HCT116 (cell line): ENCODE measurements around the gene CWC27. TPM values are rescaled to one million over a fixed set of nuclear protein-coding genes. Genes with fewer than 3 reads are reported as not detected.

Experiments
- ATAC-seq: fragments of 200-7000 bp; cut with Tn5 transposase; 2 replicates; pipeline ENCODE4 v1.9.1; 2020; ENCODE audit warnings: mild to moderate bottlenecking, moderate library complexity
- BruUV-seq: library from RNA; stranded (reverse); fragments of 400-500 nt; replicated peaks from 2 replicates; lab custom pipeline; 2021; lab: Mats Ljungman, UMichigan
- CTCF ChIA-PET: fragments of 300-600 bp; sonication (Branson Sonifier 250); formaldehyde crosslinking; loops from one replicate; lab custom pipeline; 2021; ENCODE audit warnings: antibody characterized with exemption; lab: Charles Lee
- POLR2A ChIA-PET: fragments of 300-600, 350-600 bp; sonication (Branson Sonifier 250); formaldehyde crosslinking; loops from one replicate; lab custom pipeline; 2021; ENCODE audit warnings: antibody characterized with exemption; lab: Charles Lee
- RAD21 ChIA-PET, 2 experiments: fragments of 300-600 bp; sonication (Branson Sonifier 250); formaldehyde crosslinking; loops; one replicate each; lab custom pipeline; 2023; ENCODE audit warnings: low total read pairs in 2 of 2; ENCODE audit not compliant: uncharacterized antibody in 2 of 2, unreplicated experiment in 2 of 2, low non-redundant PET in 1 of 2; lab: Charles Lee
- DNase-seq: peaks from one replicate; pipeline ENCODE4 v3.0.0-alpha.2; 2010; ENCODE audit warnings: low read depth, low spot score
- H2AFZ ChIP-seq: fragments of 200-600 bp; shearing (Covaris generic), sonication (generic); 2 replicates; pipeline ENCODE4 v1.6.1; 2017; ENCODE audit warnings: low read depth, mixed run types, mixed read lengths, antibody characterized with exemption, low read length; ENCODE audit not compliant: poor library complexity, severe bottlenecking
- H3K27ac ChIP-seq: 2 replicates; pipeline ENCODE4 v1.5.1; 2012; ENCODE audit warnings: low read depth, low read length
- H3K27me3 ChIP-seq: fragments of 200-600 bp; sonication (generic); 2 replicates; pipeline ENCODE4 v1.6.1; 2016; ENCODE audit warnings: mixed run types, low read length, mixed read lengths; ENCODE audit not compliant: insufficient read depth
- H3K36me3 ChIP-seq, 2 experiments: fragments of 200-500 bp in 1 of 2; fragments of 200-600 bp in 1 of 2; sonication (Bioruptor generic) in 1 of 2; sonication (generic) in 1 of 2; 2 replicates each; pipeline versions ENCODE4 v1.5.1 to v1.6.1; 2014 to 2016; ENCODE audit warnings: low read length in 2 of 2, inconsistent platforms in 1 of 2, mixed read lengths in 1 of 2, mixed run types in 1 of 2; ENCODE audit not compliant: insufficient read depth in 2 of 2, control insufficient read depth in 1 of 2
- H3K4me1 ChIP-seq, 2 experiments: fragments of 200-600 bp in 1 of 2; sonication (generic) in 1 of 2; 2 replicates each; pipeline versions ENCODE4 v1.5.1 to v1.6.1; 2012 to 2017; ENCODE audit warnings: low read length in 2 of 2, inconsistent platforms in 1 of 2, mild to moderate bottlenecking in 1 of 2, mixed read lengths in 1 of 2, mixed run types in 1 of 2, moderate library complexity in 1 of 2; ENCODE audit not compliant: insufficient read depth in 2 of 2, control insufficient read depth in 1 of 2
- H3K4me2 ChIP-seq: fragments of 200-600 bp; sonication (generic); 2 replicates; pipeline ENCODE4 v1.6.1; 2017; ENCODE audit warnings: mixed run types, low read length, mixed read lengths
- H3K4me3 ChIP-seq, 2 experiments: fragments of 200-600 bp in 1 of 2; sonication (generic) in 1 of 2; replicated peaks in 1 of 2; 2 replicates each; pipeline ENCODE4 v1.5.1; 2011 to 2016; ENCODE audit warnings: low read length in 2 of 2, control low read depth in 1 of 2, low read depth in 1 of 2, mild to moderate bottlenecking in 1 of 2, mixed read lengths in 1 of 2, mixed run types in 1 of 2
- H3K79me2 ChIP-seq: fragments of 200-600 bp; sonication (generic); 2 replicates; pipeline ENCODE4 v1.6.1; 2017; ENCODE audit warnings: mild to moderate bottlenecking, mixed run types, low read length, moderate library complexity, mixed read lengths; ENCODE audit not compliant: insufficient read depth
- H3K9ac ChIP-seq: fragments of 200-600 bp; sonication (generic); 2 replicates; pipeline ENCODE4 v1.6.1; 2016; ENCODE audit warnings: low read length, mixed read lengths
- H3K9me2 ChIP-seq: fragments of 200-600 bp; sonication (generic), shearing (Covaris generic); 2 replicates; pipeline ENCODE4 v1.6.1; 2017; ENCODE audit warnings: mixed run types, mild to moderate bottlenecking, moderate library complexity; ENCODE audit not compliant: insufficient read depth
- H3K9me3 ChIP-seq, 2 experiments: fragments of 200-500 bp in 1 of 2; fragments of 200-600 bp in 1 of 2; sonication (Bioruptor generic) in 1 of 2; sonication (generic) in 1 of 2; 2 replicates each; pipeline ENCODE4 v1.6.1; 2014 to 2017; ENCODE audit warnings: low read length in 2 of 2, mixed read lengths in 2 of 2, inconsistent platforms in 1 of 2, low read depth in 1 of 2, mild to moderate bottlenecking in 1 of 2, mixed run types in 1 of 2, moderate library complexity in 1 of 2; ENCODE audit not compliant: control insufficient read depth in 1 of 2, insufficient read depth in 1 of 2
- H4K20me1 ChIP-seq: fragments of 200-600 bp; sonication (generic), shearing (Covaris generic); 2 replicates; pipeline ENCODE4 v1.6.1; 2017; ENCODE audit warnings: mixed run types, mild to moderate bottlenecking, moderate library complexity; ENCODE audit not compliant: insufficient read depth
- ELF1 ChIP-seq: IDR thresholded peaks from 2 replicates; pipeline ENCODE4 v1.6.1; 2012; ENCODE audit warnings: low read depth, borderline replicate concordance
- EZH2 ChIP-seq: fragments of 200-600 bp; sonication (generic); IDR thresholded peaks from 2 replicates; pipeline ENCODE4 v1.6.1; 2017; ENCODE audit warnings: antibody characterized with exemption, mixed run types
- JUND ChIP-seq: IDR thresholded peaks from 2 replicates; pipeline ENCODE4 v1.6.1; 2012
- MAX ChIP-seq: IDR thresholded peaks from 2 replicates; pipeline ENCODE4 v1.6.1; 2012
- POLR2A ChIP-seq: IDR thresholded peaks from 2 replicates; pipeline ENCODE4 v1.7.0; 2011; ENCODE audit warnings: borderline replicate concordance; ENCODE audit not compliant: insufficient read depth, insufficient read length; ENCODE audit errors: extremely low read depth
- POLR2AphosphoS5 ChIP-seq: IDR thresholded peaks from 2 replicates; pipeline ENCODE4 v1.6.1; 2011; ENCODE audit warnings: mild to moderate bottlenecking, low read depth, low read length, moderate library complexity
- RAD21 ChIP-seq: IDR thresholded peaks from 2 replicates; pipeline ENCODE4 v1.6.1; 2012; ENCODE audit warnings: low read depth, mild to moderate bottlenecking
- SIN3A ChIP-seq: IDR thresholded peaks from 2 replicates; pipeline ENCODE4 v1.6.1; 2012; ENCODE audit warnings: low read depth
- SP1 ChIP-seq: IDR thresholded peaks from 2 replicates; pipeline ENCODE4 v1.6.1; 2012; ENCODE audit warnings: low read depth
- SRF ChIP-seq: IDR thresholded peaks from 2 replicates; pipeline ENCODE4 v1.6.1; 2012; ENCODE audit warnings: low read depth
- ZBTB33 ChIP-seq: IDR thresholded peaks from 2 replicates; pipeline ENCODE4 v1.6.1; 2011; ENCODE audit warnings: mild to moderate bottlenecking, low read length, moderate library complexity; ENCODE audit not compliant: insufficient replicate concordance; ENCODE audit errors: extremely low read depth
- ZFX ChIP-seq: fragments of 450-650 bp; IDR thresholded peaks from 2 replicates; pipeline ENCODE4 v1.6.1; 2017
- intact Hi-C: fragments of 100-400 bp; cut with micrococcal nuclease; formaldehyde crosslinking; loops from 2 replicates; pipeline ENCODE4 v1.10.0; 2022
- total RNA-seq: library from RNA; stranded (reverse); gene quantifications from one replicate; pipeline ENCODE4 v1.2.1, GENCODE V29; 2021; ENCODE audit not compliant: unreplicated experiment
- TF ChIP-seq, protein P1 (sequence below), 3 experiments: fragments of 200-600 bp in 1 of 3; sonication (generic) in 1 of 3; IDR thresholded peaks in 2 of 3; conservative IDR thresholded peaks in 1 of 3; 2 replicates each; pipeline ENCODE4 v1.5.1; 2012 to 2017; ENCODE audit warnings: low read depth in 2 of 3, low read length in 2 of 3, antibody characterized with exemption in 1 of 3, borderline replicate concordance in 1 of 3, control low read depth in 1 of 3, mild to moderate bottlenecking in 1 of 3, mixed read lengths in 1 of 3, mixed run types in 1 of 3, moderate library complexity in 1 of 3; ENCODE audit not compliant: insufficient read depth in 1 of 3
- TF ChIP-seq, protein P2 (sequence below): IDR thresholded peaks from 2 replicates; pipeline ENCODE4 v1.6.1; 2012

CWC27 gene
- total RNA-seq, 1 experiment from 2014 or later, result 29.1 TPM

- no peak for TF ChIP-seq EZH2
- TF ChIP-seq MAX, result no peak
- no peak for TF ChIP-seq ELF1
These were observed 269.4 kb downstream of the CWC27 start (continued) for GRCh38 chr5:65037831-65038815.

GRCh38 chr5:65041296-65042158, 272.8 kb downstream of the CWC27 start:
- H3K27me3 ChIP-seq, result no peaks in the 10 kb centered on the region
- H3K9ac ChIP-seq, result no peak overlapping the region
- TF ChIP-seq EZH2, result no peak
- TF ChIP-seq POLR2A, result no peak
- TF ChIP-seq SP1, result no peak
- no peak for TF ChIP-seq POLR2AphosphoS5
- TF ChIP-seq SIN3A, result no peak
- TF ChIP-seq, protein P1, sequence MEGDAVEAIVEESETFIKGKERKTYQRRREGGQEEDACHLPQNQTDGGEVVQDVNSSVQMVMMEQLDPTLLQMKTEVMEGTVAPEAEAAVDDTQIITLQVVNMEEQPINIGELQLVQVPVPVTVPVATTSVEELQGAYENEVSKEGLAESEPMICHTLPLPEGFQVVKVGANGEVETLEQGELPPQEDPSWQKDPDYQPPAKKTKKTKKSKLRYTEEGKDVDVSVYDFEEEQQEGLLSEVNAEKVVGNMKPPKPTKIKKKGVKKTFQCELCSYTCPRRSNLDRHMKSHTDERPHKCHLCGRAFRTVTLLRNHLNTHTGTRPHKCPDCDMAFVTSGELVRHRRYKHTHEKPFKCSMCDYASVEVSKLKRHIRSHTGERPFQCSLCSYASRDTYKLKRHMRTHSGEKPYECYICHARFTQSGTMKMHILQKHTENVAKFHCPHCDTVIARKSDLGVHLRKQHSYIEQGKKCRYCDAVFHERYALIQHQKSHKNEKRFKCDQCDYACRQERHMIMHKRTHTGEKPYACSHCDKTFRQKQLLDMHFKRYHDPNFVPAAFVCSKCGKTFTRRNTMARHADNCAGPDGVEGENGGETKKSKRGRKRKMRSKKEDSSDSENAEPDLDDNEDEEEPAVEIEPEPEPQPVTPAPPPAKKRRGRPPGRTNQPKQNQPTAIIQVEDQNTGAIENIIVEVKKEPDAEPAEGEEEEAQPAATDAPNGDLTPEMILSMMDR (IDR thresholded peaks at IDR 0.05 in 2 of 3, conservative IDR thresholded peaks at IDR 0.05 in 1 of 3; ENCODE audit: borderline replicate concordance in 1 of 3, insufficient read depth in 1 of 3, low read depth in 2 of 3, low read length in 2 of 3), result no peak
- TF ChIP-seq ZBTB33, result no peak
- TF ChIP-seq SRF, result no peak
- TF ChIP-seq, protein P2, sequence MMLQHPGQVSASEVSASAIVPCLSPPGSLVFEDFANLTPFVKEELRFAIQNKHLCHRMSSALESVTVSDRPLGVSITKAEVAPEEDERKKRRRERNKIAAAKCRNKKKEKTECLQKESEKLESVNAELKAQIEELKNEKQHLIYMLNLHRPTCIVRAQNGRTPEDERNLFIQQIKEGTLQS, result no peak
- no peak for TF ChIP-seq ZFX
- no peak for TF ChIP-seq RAD21
- no peak for TF ChIP-seq ELF1
- TF ChIP-seq JUND, result no peak
- H4K20me1 ChIP-seq, result no peaks in the 10 kb centered on the region
- peaks cover 0 to 10% of the 10 kb centered on the region in 2 experiments; a peak in 1 of 4 replicates for H3K4me1 ChIP-seq
- H3K79me2 ChIP-seq, result no peaks in the 10 kb centered on the region
- H2AFZ ChIP-seq, result no peak overlapping the region
- H3K4me2 ChIP-seq, result no peak overlapping the region
- H3K4me3 ChIP-seq, result no peak overlapping the region
- intact Hi-C loops, result no loop called here
- POLR2A ChIA-PET, result no interaction called here
- RAD21 ChIA-PET, result no interaction called here
- no peaks in the 10 kb centered on the region for H3K9me3 ChIP-seq
- 0 out of 2 replicates have a peak, but pooled peaks cover 6% of the 10 kb centered on the region for H3K9me2 ChIP-seq
- BruUV-seq, result no TSS peak
- H3K36me3 ChIP-seq, result no peaks in the 10 kb centered on the region
- H3K27ac ChIP-seq, result no peak overlapping the region
- ATAC-seq, result no peak
- CTCF ChIA-PET, result no interaction called here
- no peak for DNase-seq
